ENCODE measurements around the gene LRP8. TPM values are rescaled to one million over a fixed set of nuclear protein-coding genes. Genes with fewer than 3 reads are reported as not detected.

Gene LRP8
- total and polyA plus RNA-seq, 8 donors = 0.58 to 26.8 (median 2.3) TPM

GRCh38 chr1:53277326-53277725 lies 50.5 kb downstream of the LRP8 start:
- Histone ChIP-seq H3K36me3 (no peaks in the 10 kb centered on the region), H3K27ac (no peak overlapping the region), H3K9me3 (no peaks in the 10 kb centered on the region), H3K4me3 (no peak overlapping the region), H3K27me3 (no peaks in the 10 kb centered on the region), H3K4me1 (no peaks in the 10 kb centered on the region)
- WGBS, 5 donors = 95 to 100% (median 97%) methylated on average over 4 to 5 of the region's 5 CpGs
- DNase-seq = no peak
- TF ChIP-seq CTCF (IDR thresholded peaks at IDR 0.05) (no peak), POLR2AphosphoS5 (IDR thresholded peaks at IDR 0.05) (no peak), POLR2A (IDR thresholded peaks at IDR 0.05) (no peak), EP300 (IDR thresholded peaks at IDR 0.05) (no peak)
- intact Hi-C loops (cut with DNase I; ENCODE audit: low total_unique reads) = loop anchor here (5.0 kb wide), 1 partner anchor 115 kb away; no protein-coding TSS in a partner anchor

- TF ChIP-seq POLR2A (IDR thresholded peaks at IDR 0.05) (no peak), CTCF (IDR thresholded peaks at IDR 0.05) (no peak), EP300 (IDR thresholded peaks at IDR 0.05) (no peak), POLR2AphosphoS5 (IDR thresholded peaks at IDR 0.05) (no peak)
Measured at GRCh38 chr1:53276902-53277281, 51.0 kb downstream of the LRP8 start.

GRCh38 chr1:53276153-53276901 lies 51.5 kb downstream of the LRP8 start:
- H3K4me1 ChIP-seq = no peaks in the 10 kb centered on the region
- H3K4me3 ChIP-seq = no peak overlapping the region
- WGBS, 5 donors = 76 to 91% (median 83%) methylated on average over 48 of the region's 48 CpGs
- DNase-seq = no peak
- TF ChIP-seq CTCF (IDR thresholded peaks at IDR 0.05) (no peak), EP300 (IDR thresholded peaks at IDR 0.05) (no peak), POLR2A (IDR thresholded peaks at IDR 0.05) (no peak), POLR2AphosphoS5 (IDR thresholded peaks at IDR 0.05) (no peak)
- no peaks in the 10 kb centered on the region for H3K36me3 ChIP-seq
- no peak overlapping the region for H3K27ac ChIP-seq
- intact Hi-C loops (cut with DNase I; ENCODE audit: low total_unique reads) = loop anchor here (5.0 kb wide), 1 partner anchor 116 kb away; no protein-coding TSS in a partner anchor
- H3K27me3 ChIP-seq = no peaks in the 10 kb centered on the region
- H3K9me3 ChIP-seq = no peaks in the 10 kb centered on the region

More at GRCh38 chr1:53276902-53277281, 51.0 kb downstream of the LRP8 start:
- Histone ChIP-seq H3K4me1 (no peaks in the 10 kb centered on the region), H3K27ac (no peak overlapping the region), H3K4me3 (no peak overlapping the region), H3K9me3 (no peaks in the 10 kb centered on the region), H3K36me3 (no peaks in the 10 kb centered on the region), H3K27me3 (no peaks in the 10 kb centered on the region)
- DNase-seq = no peak
- WGBS, 5 donors = 68 to 95% (median 87%) methylated on average over 29 to 46 of the region's 46 CpGs
- intact Hi-C loops (cut with DNase I; ENCODE audit: low total_unique reads) = loop anchor here (5.0 kb wide), 1 partner anchor 115 kb away; no protein-coding TSS in a partner anchor

GRCh38 chr1:53275566-53275965 lies 52.3 kb downstream of the LRP8 start:
- H3K4me1 ChIP-seq = no peaks in the 10 kb centered on the region
- H3K27ac ChIP-seq = no peak overlapping the region
- 71 to 100% (median 89%) methylated on average over 2 to 3 of the region's 3 CpGs for WGBS, 5 donors
- no peaks in the 10 kb centered on the region for H3K9me3 ChIP-seq
- no peak for DNase-seq
- no peak for TF ChIP-seq CTCF (IDR thresholded peaks at IDR 0.05)
- H3K27me3 ChIP-seq = no peaks in the 10 kb centered on the region
- no peaks in the 10 kb centered on the region for H3K36me3 ChIP-seq
- intact Hi-C loops (cut with DNase I; ENCODE audit: low total_unique reads) = loop anchor here (5.0 kb wide), 1 partner anchor 117 kb away; no protein-coding TSS in a partner anchor
- no peak overlapping the region for H3K4me3 ChIP-seq

Measured in stomach (tissue), 9 donors.